Measurements from ENCODE around the gene TET2.

The TET2 gene

DNA sequence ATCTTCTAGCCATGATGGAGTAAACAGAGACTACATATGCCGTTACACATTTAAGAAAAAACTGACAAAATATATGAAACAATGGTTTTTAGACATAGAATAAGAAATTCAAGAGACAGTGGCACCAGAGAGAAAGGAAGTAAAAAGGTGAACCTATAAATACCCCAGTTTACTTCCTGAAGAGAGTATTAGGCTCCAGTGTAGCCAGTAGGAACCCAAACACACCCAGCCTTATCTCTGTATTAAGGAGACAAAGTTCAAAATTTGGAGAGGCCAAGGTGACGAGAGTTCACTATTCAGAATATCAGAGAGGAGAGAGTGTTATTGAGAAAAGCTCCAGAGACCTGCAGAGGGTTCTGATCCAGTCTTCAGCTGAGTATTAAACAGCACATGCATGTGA is 119.0 kb downstream of the TET2 start:
- H3K4me3 ChIP-seq (ENCODE audit: control insufficient read depth, low read depth, low read length) = no peak overlapping the region
- no peak for DNase-seq (ENCODE audit: low read depth)
- TF ChIP-seq, protein P1, sequence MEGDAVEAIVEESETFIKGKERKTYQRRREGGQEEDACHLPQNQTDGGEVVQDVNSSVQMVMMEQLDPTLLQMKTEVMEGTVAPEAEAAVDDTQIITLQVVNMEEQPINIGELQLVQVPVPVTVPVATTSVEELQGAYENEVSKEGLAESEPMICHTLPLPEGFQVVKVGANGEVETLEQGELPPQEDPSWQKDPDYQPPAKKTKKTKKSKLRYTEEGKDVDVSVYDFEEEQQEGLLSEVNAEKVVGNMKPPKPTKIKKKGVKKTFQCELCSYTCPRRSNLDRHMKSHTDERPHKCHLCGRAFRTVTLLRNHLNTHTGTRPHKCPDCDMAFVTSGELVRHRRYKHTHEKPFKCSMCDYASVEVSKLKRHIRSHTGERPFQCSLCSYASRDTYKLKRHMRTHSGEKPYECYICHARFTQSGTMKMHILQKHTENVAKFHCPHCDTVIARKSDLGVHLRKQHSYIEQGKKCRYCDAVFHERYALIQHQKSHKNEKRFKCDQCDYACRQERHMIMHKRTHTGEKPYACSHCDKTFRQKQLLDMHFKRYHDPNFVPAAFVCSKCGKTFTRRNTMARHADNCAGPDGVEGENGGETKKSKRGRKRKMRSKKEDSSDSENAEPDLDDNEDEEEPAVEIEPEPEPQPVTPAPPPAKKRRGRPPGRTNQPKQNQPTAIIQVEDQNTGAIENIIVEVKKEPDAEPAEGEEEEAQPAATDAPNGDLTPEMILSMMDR (IDR thresholded peaks at IDR 0.05; ENCODE audit: control insufficient read depth, insufficient read depth, low read depth, low read length, missing control alignments) = no peak

DNA sequence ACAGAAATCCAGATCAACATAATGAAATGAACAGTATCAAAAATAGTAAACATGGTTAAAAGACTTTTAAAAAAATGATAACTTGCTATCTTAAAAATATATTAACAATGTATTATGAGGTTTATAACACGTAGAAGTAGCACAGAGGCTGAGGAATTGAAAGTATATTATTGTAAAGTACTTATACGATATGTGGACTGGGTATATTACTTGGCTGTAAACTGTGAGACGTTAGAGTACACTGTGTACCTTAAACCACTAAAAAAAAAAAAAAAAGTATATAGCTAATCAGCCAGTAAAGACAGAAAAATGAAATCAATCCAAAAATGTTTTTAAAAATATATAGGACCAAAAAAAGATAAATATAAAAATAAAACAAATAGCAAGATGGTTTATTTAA is 120.6 kb downstream of the TET2 start:
- DNase-seq (ENCODE audit: low read depth) = no peak
- TF ChIP-seq, protein P1 (IDR thresholded peaks at IDR 0.05; ENCODE audit: control insufficient read depth, insufficient read depth, low read depth, low read length, missing control alignments) = no peak
- no peak overlapping the region for H3K4me3 ChIP-seq (ENCODE audit: control insufficient read depth, low read depth, low read length)

DNA sequence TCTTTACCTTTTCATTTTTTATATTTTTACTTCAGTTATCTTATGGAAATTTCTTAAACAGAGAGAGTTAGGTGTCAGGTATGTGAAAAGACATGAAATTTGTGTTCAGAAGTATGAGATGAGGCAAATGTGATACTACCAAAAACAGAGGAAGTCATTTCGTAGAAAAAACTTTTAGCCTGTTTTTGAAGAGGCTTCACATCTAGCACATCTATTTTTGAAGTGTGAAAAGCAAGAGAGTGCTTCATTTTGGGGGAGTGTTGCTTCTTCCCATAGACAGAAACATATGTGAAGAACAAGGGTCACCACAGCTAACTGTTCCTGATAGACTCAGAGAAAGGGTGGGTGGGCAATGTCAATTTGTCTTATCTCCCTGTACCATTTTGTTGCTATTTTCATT is 125.3 kb downstream of the TET2 start:
- TF ChIP-seq, protein P1 (IDR thresholded peaks at IDR 0.05; ENCODE audit: control insufficient read depth, insufficient read depth, low read depth, low read length, missing control alignments) = no peak
- no peak for DNase-seq (ENCODE audit: low read depth)

DNA sequence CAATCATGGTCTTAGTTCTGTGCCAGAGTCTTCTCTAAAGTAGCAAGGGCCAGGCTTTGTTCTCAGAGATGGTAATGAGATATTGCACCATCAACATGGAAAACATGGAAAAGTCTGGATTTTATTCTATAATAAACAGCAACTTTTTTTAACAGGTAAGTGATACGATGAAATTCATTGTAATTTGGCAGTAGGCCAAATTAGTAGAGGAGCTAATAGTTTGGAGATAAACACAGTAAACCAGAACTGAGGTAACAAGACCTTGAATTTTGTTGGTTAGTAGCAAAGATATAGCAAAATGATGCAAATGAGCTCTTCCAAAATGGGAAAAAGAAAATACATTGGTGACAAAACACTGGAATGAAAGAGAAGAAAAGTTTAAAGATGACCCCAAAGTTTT is 126.6 kb downstream of the TET2 start:
- DNase-seq (ENCODE audit: low read depth) = no peak
- H3K4me3 ChIP-seq (ENCODE audit: control insufficient read depth, low read depth, low read length) = no peak overlapping the region
- TF ChIP-seq, protein P1 (IDR thresholded peaks at IDR 0.05; ENCODE audit: control insufficient read depth, insufficient read depth, low read depth, low read length, missing control alignments) = no peak

More for the DNA sequence above, 125.3 kb downstream of the TET2 start:
- H3K4me3 ChIP-seq (ENCODE audit: control insufficient read depth, low read depth, low read length) = no peak overlapping the region

DNA sequence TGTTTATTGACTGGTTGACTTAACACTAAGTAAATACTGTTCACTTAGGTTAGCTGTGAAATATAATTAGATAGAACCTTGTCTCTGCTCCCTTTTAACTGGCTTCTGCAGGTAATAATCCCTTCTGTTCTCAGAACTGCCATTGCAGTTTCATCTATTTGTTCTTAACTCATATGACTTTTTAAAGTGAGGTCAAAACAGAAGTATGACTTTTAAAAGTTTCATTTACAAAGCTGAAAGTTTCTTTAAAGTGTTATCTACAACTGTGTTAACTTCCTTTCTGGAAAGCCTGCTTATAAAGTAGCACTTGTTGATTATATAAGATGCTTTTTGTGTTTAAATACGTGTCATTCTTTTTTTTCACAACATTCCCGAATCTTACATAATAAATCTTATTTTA is 127.4 kb downstream of the TET2 start:
- TF ChIP-seq, protein P1 (IDR thresholded peaks at IDR 0.05; ENCODE audit: control insufficient read depth, insufficient read depth, low read depth, low read length, missing control alignments) = no peak
- no peak overlapping the region for H3K4me3 ChIP-seq (ENCODE audit: control insufficient read depth, low read depth, low read length)
- DNase-seq (ENCODE audit: low read depth) = no peak

DNA sequence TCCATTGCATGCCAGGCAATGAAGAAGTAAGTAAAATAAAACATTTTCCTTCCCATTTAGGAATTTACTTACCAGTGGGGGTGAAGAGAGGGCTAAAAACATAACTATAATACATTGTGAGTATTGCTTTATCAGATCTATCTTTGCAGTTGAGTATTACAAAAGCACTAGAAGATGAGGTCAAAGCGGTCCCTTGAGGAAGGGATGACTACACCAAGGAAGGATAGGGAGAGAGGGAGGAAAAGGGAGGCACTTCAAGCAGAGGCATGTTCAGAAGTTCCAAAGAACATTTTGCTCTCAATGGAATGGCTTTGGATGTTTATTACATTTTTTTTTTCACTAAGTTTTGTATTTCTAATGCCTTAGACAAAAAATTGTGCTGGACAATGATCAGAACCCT is 127.8 kb downstream of the TET2 start:
- H3K4me3 ChIP-seq (ENCODE audit: control insufficient read depth, low read depth, low read length) = no peak overlapping the region
- TF ChIP-seq, protein P1 (IDR thresholded peaks at IDR 0.05; ENCODE audit: control insufficient read depth, insufficient read depth, low read depth, low read length, missing control alignments) = no peak
- no peak for DNase-seq (ENCODE audit: low read depth)

Data from AG09309 (cell line).